ENCODE results near the gene HECW1.
A peak's percentile ranks its signal among the peaks of the same experiment; 100 is the strongest.
"Not testable (repeated sequence)": the region's sequence is repeated elsewhere in the genome, so short reads cannot be mapped to it uniquely, and the experiment has no call there.

The HECW1 gene

DNA sequence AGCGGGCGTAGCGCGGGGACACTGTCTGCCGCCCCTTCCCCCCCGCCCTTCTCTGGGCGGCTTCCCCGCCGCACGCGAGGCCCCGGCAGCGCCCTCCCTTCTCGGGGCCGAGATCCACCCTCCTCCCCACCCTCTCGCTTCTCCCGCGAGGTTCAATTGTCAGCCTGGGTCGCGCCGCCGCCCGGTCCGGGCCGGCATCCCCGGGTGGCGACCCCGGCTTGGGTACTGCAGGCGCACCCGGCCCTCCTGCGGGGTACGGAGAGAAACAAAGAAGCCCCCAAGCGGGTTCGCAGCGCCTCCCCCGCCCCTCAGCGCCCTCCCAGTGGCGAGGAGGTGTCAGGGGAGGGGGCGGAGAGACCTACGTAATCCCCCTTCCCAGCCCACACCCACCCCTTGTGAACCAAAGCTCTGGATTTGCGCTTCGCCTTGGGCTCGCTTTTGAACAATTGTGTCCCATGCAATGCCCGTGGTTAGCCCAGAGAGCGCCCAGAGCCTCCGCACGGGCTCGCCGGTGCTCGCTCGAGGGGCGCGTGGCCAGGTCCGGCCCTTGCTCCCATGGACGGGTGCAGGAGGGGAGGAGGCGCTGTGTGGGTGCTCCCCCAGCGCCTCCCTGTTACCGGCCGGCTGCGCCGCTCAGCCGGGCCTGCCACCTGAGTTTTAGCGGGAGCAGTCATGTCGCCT is 634 bp downstream of the HECW1 start:
- no peak for DNase-seq

GRCh38 chr7:43113622-43114457 is 1.4 kb downstream of the HECW1 start:
- DNase-seq, result no peak

GRCh38 chr7:43114458-43114780 is 2.0 kb downstream of the HECW1 start:
- DNase-seq, result no peak

DNA sequence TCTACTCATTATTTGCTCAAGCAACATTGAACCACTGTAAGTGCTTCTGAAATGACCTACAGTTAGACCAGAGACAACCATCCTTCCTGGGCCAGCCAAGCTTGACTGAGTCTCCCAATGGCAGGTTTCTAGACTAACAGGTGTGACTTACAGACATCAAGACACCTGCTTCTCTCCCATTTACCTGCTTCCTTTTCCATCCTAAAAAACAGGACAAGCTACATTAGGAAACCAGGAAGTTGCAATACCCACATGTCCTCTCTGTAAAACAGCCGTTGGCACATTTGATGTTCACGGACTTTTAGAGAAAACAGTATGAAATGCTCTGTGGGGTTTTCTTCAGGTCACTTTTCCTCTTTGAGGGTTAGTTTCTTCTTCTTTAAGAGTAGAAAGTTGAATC is 4.0 kb downstream of the HECW1 start:
- DNase-seq, result no peak

DNA sequence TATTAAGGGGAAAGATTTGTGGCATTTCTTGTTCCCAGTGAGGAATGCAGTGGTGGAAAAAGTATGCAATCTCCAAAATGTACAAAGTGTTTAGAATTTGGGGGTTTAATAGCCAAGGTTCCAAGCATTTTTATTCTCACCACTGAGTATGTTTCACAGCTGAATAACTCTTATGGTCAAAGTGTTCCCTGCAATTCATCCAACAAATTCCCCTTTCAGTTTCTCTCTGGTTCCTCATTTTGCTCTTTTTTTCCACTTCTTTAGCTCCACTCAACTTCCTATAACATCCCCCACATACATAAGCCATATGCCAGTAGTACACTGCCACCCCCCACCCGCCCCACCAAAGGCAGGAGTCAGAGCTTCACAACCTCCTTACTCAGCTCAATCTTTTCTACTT is 4.6 kb downstream of the HECW1 start:
- no peak for DNase-seq

DNA sequence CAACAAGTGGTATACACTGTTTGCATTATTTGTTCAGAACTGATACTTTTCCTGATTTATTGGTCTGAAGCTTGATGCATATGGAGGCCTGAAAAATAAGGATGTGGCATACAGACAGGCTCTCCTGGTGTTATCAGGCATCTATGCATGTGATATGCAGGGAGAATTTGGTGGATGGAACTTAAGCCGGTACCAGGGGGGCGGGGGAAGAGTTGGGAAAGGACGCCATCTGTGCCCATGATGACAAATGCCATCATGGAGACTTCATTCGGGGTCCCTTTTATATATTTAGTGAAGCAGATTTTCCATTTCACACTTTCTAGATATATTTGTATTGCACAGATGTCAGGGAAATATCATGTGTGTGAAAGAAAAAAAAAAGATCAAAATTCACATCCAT is 5.4 kb downstream of the HECW1 start:
- no peak for DNase-seq

- DNase-seq, result no peak
These were observed 5.9 kb downstream of the HECW1 start for GRCh38 chr7:43118313-43118712.

DNA sequence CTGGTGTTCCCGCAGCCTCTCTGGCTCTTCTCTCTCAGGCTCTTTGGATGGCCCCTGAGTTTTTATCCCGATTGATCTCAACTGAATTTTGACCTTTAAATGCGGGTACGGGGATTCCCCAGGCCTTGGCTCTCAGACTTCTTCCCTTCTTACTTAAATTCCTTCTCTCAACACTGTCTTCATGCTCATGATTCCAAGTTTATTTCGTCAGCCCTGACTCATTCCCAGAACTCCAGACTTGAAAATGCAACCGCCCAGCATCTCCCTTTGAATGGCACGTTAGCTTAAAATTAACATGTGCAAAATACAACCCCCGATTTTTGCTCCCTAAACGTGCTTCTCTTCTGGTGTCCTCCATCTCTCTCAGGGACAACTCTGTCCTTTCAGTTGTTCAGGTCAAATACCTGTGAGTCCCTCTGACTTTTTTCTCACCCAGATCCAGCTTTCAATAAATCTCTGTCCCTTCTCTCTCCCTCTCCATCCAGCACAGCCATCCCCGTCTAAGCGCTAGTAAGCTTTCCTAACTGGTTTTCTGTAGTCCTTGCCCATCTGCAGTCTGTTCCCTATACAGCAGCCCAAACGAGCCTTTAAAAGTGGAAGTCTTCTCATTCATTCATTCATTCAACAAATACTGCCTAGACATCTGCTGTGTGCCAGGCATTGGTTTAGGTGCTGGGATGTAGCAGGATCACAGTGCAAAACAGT is 7.1 kb downstream of the HECW1 start:
- DNase-seq, result peak; percentile 76

- no peak for DNase-seq
These were observed 9.5 kb downstream of the HECW1 start for GRCh38 chr7:43121973-43122372.

- DNase-seq, result no peak
These were observed 11.0 kb downstream of the HECW1 start for GRCh38 chr7:43123457-43123856.

DNA sequence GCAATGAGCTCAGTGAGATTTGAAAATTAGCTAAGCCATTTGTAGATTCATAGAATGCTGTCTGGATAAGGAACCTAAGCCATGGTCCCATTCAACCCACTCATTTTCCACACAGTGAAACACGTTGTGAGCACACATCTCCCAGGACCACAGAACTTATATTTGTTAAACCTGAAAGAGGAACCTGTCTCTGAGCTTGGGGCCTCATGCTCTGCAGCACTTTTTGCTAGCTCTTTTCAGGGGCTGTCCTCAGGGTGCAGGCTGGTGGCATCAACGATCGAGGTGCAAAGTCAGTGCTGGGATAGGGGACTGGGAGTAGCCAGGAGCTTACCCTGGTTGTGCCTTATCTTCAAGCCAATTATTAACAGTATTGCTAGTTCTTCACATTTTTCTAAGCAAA is 11.9 kb downstream of the HECW1 start:
- DNase-seq, result no peak

GRCh38 chr7:43130347-43130746 is 17.9 kb downstream of the HECW1 start:
- no peak for DNase-seq

- peak; percentile 46 for DNase-seq
These were observed 22.7 kb downstream of the HECW1 start for GRCh38 chr7:43135129-43135528.

GRCh38 chr7:43136064-43136463 is 23.6 kb downstream of the HECW1 start:
- DNase-seq, result peak; percentile 41

GRCh38 chr7:43137121-43137744 is 24.8 kb downstream of the HECW1 start:
- DNase-seq, result not testable (repeated sequence)

GRCh38 chr7:43137811-43138210 is 25.4 kb downstream of the HECW1 start:
- DNase-seq, result no peak

GRCh38 chr7:43138710-43139109 is 26.3 kb downstream of the HECW1 start:
- no peak for DNase-seq

DNA sequence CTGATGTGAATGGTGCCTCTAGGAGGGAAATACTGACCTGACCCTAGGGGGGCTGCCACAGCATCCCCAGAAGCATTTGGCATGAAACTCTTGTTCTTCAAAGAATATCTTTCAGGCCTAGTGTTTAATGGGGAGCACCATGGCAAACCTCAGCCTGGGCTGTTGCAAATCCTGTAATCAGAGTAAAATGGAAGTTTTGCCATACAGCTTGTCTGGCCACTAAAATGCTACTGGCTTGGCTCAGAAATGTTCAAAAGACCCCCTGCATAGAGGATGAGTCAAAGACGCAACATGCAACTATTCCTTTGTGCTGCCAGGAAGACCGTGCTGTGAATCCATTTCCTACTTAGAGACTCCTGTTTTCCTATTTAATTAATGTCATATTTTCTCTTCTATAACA is 26.7 kb downstream of the HECW1 start:
- DNase-seq, result no peak

- DNase-seq, result no peak
These were observed 27.7 kb downstream of the HECW1 start for GRCh38 chr7:43140186-43140585.

DNA sequence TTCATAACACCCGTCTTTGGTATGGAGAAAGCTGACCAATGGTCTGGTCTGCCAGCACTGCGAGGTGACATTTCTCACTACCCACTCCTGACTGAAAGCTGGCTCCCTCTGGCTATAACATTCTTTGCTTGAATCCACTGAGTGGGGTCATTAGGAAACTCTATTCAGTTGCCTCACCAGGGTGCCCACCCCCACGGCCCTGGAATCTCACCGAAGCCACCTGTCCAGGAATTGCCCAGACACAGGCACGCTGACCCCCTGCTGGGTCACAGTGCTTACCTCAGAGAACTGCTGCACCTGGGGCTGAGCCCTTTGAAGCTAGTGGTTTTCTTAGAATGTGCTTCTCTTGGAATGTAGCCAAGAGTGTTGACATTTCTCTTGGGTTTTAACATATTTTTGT is 28.6 kb downstream of the HECW1 start:
- DNase-seq, result no peak

- no peak for DNase-seq
These were observed 30.3 kb downstream of the HECW1 start for GRCh38 chr7:43142703-43143102.

DNA sequence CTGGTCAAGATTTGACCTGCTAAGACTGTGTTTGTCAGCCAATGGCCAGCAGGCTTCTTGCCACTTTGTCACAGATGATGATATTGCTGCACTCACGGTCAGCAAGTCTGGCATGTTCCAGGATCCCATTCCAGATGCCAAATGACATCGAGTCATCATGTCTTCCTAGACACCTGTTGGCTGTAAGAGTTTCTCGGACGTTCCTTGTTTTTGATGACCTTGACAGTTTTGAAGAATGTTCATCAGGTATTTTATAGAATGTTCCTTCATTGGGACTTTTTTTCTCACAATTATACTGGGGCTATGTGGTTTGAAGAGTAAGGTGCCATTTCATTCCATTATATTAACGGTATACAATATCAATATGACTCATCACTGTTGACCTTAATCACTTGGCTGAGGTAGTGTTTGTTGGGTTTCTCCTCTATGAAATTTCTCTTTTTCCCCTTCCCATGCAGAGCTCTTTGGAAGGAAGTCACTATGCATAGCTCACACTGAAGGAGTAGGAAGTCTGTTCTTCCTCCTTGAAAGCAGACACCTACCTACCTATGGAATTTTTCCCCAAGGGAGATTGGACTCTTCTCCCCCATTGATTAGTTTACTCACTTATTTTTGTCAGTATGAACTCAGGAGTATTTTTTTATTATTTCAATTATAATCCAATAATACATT is 31.6 kb downstream of the HECW1 start:
- no peak for DNase-seq

- no peak for DNase-seq
These were observed 35.8 kb downstream of the HECW1 start for GRCh38 chr7:43148161-43148731.

All from NCI-H226 (cell line).